Brain microvascular endothelial cell (primary cell): ENCODE measurements around the gene KCNA2.

Experiments
- DNase-seq: peaks from one replicate; pipeline ENCODE4 v3.0.0-alpha.2; 2020
- H3K27ac ChIP-seq: fragments of 250-450 bp; sonication (Bioruptor Pico); 2 replicates; pipeline ENCODE4 v1.5.1; 2020; ENCODE audit warnings: mild to moderate bottlenecking, moderate library complexity
- H3K27me3 ChIP-seq: fragments of 250-450 bp; sonication (Bioruptor Pico); replicated peaks from 2 replicates; pipeline ENCODE4 v1.5.1; 2020; ENCODE audit warnings: mild to moderate bottlenecking
- H3K36me3 ChIP-seq: fragments of 250-450 bp; sonication (Bioruptor Pico); replicated peaks from 2 replicates; pipeline ENCODE4 v1.5.1; 2020; ENCODE audit warnings: mild to moderate bottlenecking
- H3K4me3 ChIP-seq: 2 replicates; pipeline ENCODE4 v1.5.1; 2011; ENCODE audit warnings: low read depth, mild to moderate bottlenecking, control low read depth, low read length, moderate library complexity
- CTCF ChIP-seq: IDR thresholded peaks from 2 replicates; pipeline ENCODE4 v1.5.1; 2011; ENCODE audit warnings: low read depth, mild to moderate bottlenecking, moderate library complexity, low read length, control low read depth, inconsistent platforms; ENCODE audit errors: missing control alignments
- in situ Hi-C: cut with HindIII; loops from 2 replicates; pipeline ENCODE4 v1.10.0; 2017; ENCODE audit warnings: low sequenced_read_pairs, low pct_ligation_motif_present

The KCNA2 gene

GRCh38 chr1:110579460-110579859 is 26.7 kb downstream of the KCNA2 start:
- H3K27ac ChIP-seq: no peak overlapping the region
- TF ChIP-seq CTCF: no peak
- H3K36me3 ChIP-seq: no peaks in the 10 kb centered on the region
- DNase-seq: no peak
- H3K4me3 ChIP-seq: no peak overlapping the region
- in situ Hi-C loops: no loop called here
- no peaks in the 10 kb centered on the region for H3K27me3 ChIP-seq

- in situ Hi-C loops: no loop called here
- Histone ChIP-seq H3K27ac (no peak overlapping the region), H3K4me3 (no peak overlapping the region), H3K36me3 (no peaks in the 10 kb centered on the region), H3K27me3 (no peaks in the 10 kb centered on the region)
- DNase-seq: no peak
- no peak for TF ChIP-seq CTCF
Measured at GRCh38 chr1:110576441-110576840, 29.7 kb downstream of the KCNA2 start.

DNA sequence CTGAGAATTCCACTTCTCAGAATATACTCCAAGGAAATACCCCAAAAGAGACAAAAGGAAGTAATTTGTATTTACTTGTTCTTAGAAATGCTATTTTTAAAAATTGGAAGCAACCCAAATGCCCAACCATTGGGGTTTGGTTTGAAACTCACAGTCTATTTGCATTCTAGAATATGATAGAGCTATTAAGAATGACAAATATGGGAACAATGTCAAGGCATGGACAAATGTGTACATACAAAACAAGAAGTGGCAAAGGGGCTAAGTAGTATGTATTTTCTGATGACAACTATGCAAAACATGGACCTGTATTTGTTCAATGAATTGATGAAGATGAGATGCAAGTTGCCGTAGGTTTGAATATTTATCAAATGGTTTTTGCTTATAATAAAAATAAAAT is 32.8 kb downstream of the KCNA2 start:
- no peak overlapping the region for H3K27ac ChIP-seq
- DNase-seq: no peak
- no peaks in the 10 kb centered on the region for H3K27me3 ChIP-seq
- no peak overlapping the region for H3K4me3 ChIP-seq
- in situ Hi-C loops: no loop called here
- no peak for TF ChIP-seq CTCF
- no peaks in the 10 kb centered on the region for H3K36me3 ChIP-seq

DNA sequence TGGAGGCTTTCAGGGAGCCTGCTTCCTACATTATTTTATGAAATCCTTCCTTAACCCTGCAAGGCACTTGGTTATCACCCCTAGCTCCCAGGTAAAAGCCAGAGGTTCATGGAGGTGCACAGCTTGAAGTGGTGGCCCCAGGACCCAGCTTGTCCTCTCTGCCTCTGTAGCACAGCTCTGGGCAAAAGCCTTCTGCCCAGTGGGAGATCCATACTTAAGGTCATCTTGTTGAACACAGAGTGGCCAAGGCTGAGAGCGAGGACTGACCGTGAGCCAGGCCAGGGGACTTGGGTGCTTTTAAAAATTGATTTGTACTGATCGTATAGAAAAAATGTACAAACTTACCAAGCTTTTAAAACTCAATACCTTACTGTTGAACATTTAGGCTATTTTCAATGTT is 33.4 kb downstream of the KCNA2 start:
- no peaks in the 10 kb centered on the region for H3K27me3 ChIP-seq
- no peak for TF ChIP-seq CTCF
- H3K27ac ChIP-seq: no peak overlapping the region
- no peak for DNase-seq
- no peaks in the 10 kb centered on the region for H3K36me3 ChIP-seq
- in situ Hi-C loops: no loop called here
- H3K4me3 ChIP-seq: no peak overlapping the region

DNA sequence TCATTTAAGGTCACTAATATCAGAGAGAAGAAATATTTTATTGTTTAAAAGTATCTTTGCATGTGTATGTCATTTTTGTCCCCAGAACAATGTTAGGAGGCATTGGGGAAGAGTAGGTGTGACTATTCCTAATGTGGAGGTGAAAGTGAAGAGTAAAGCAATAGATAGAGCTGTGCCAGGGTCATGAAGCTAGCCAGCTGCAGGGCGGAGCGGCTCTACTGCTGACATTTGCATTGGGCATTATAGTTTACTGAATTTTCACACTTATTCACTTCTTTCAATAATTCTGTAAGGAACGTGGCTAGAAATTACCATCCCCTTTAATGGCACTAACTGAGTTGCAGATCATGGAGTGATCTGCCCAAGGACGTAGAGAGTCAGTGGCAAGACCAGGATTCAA is 35.3 kb downstream of the KCNA2 start:
- Histone ChIP-seq H3K27me3 (no peaks in the 10 kb centered on the region), H3K4me3 (no peak overlapping the region), H3K27ac (no peak overlapping the region), H3K36me3 (no peaks in the 10 kb centered on the region)
- in situ Hi-C loops: no loop called here
- no peak for TF ChIP-seq CTCF
- no peak for DNase-seq

DNA sequence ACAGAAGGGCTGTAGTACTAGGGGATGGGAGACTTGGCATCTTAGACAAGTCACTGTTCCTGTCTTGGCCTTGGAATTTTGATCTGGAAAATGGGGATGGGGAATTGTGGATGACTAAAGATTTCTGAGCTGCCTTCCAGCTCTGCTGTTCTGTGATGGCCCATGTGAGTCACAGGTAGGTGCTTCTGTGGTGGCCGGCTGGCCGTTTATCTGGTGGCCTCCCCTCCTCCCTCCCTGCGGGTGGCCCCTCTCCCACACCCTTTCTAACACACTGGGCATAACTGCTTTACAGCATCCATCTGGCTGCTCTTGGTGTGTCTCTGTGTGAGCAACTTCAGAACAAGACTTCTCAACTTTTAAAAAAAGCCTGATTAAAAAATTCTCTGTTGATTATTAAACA is 35.9 kb downstream of the KCNA2 start:
- TF ChIP-seq CTCF: no peak
- no peak for DNase-seq
- H3K36me3 ChIP-seq: no peaks in the 10 kb centered on the region
- in situ Hi-C loops: no loop called here
- no peak overlapping the region for H3K27ac ChIP-seq
- no peak overlapping the region for H3K4me3 ChIP-seq
- no peaks in the 10 kb centered on the region for H3K27me3 ChIP-seq
